Measurements from ENCODE around the gene C19orf53. TPM values are rescaled to one million over a fixed set of nuclear protein-coding genes. Genes with fewer than 3 reads are reported as not detected.
A peak's percentile ranks its signal among the peaks of the same experiment; 100 is the strongest.

The C19orf53 gene
- total and polyA plus RNA-seq, 5 donors from 2014 or later: 61.2 to 244 (median 236) TPM

- no peaks in the 10 kb centered on the region for H3K27me3 Mint-ChIP-seq
- DNase-seq (no peak), ATAC-seq (ENCODE audit: low read depth in 2 of 2) (no peak)
- peaks cover 5% of the 10 kb centered on the region for H3K36me3 Mint-ChIP-seq
- H3K4me1 Mint-ChIP-seq: peaks cover 0 to 3% (median 0%) of the 10 kb centered on the region in 4 donors
- Histone ChIP-seq H3K36me3 (ENCODE audit: control insufficient read depth, insufficient read depth, low read length) (peaks cover 3% of the 10 kb centered on the region), H3K27me3 (ENCODE audit: control insufficient read depth, insufficient read depth, low read length) (no peaks in the 10 kb centered on the region), H3K4me1 (ENCODE audit: control insufficient read depth, insufficient read depth, low read length, poor library complexity, severe bottlenecking) (no peaks in the 10 kb centered on the region), H3K9me3 (ENCODE audit: control insufficient read depth in 2 of 2, low read length in 2 of 2) (no peaks in the 10 kb centered on the region), H3K27ac (ENCODE audit: insufficient read depth, low read length, poor library complexity, severe bottlenecking) (no peak overlapping the region), H3K4me3 (ENCODE audit: low read depth, low read length) (no peak overlapping the region)
- H3K9me3 Mint-ChIP-seq: no peaks in the 10 kb centered on the region
- H3K27ac Mint-ChIP-seq: no peak overlapping the region
- H3K4me3 Mint-ChIP-seq: no peak overlapping the region
Observed at GRCh38 chr19:13814550-13814949, 40.3 kb downstream of the C19orf53 start.

- Histone ChIP-seq H3K36me3 (ENCODE audit: control insufficient read depth, insufficient read depth, low read length) (no peaks in the 10 kb centered on the region), H3K4me3 (ENCODE audit: low read depth, low read length) (no peak overlapping the region), H3K27ac (ENCODE audit: insufficient read depth, low read length, poor library complexity, severe bottlenecking) (no peak overlapping the region), H3K4me1 (ENCODE audit: control insufficient read depth, insufficient read depth, low read length, poor library complexity, severe bottlenecking) (no peaks in the 10 kb centered on the region), H3K9me3 (ENCODE audit: control insufficient read depth in 2 of 2, low read length in 2 of 2) (no peaks in the 10 kb centered on the region), H3K27me3 (ENCODE audit: control insufficient read depth, insufficient read depth, low read length) (no peaks in the 10 kb centered on the region)
- Mint-ChIP-seq H3K4me1 (peaks cover 0 to 3% (median 0%) of the 10 kb centered on the region in 4 donors), H3K36me3 (peaks cover 9% of the 10 kb centered on the region), H3K9me3 (no peaks in the 10 kb centered on the region), H3K27me3 (no peaks in the 10 kb centered on the region), H3K4me3 (no peak overlapping the region), H3K27ac (no peak overlapping the region)
- DNase-seq (no peak), ATAC-seq (ENCODE audit: low read depth in 2 of 2) (peak; percentile 16 to 32)
Observed at GRCh38 chr19:13817018-13817614, 42.9 kb downstream of the C19orf53 start.

DNA sequence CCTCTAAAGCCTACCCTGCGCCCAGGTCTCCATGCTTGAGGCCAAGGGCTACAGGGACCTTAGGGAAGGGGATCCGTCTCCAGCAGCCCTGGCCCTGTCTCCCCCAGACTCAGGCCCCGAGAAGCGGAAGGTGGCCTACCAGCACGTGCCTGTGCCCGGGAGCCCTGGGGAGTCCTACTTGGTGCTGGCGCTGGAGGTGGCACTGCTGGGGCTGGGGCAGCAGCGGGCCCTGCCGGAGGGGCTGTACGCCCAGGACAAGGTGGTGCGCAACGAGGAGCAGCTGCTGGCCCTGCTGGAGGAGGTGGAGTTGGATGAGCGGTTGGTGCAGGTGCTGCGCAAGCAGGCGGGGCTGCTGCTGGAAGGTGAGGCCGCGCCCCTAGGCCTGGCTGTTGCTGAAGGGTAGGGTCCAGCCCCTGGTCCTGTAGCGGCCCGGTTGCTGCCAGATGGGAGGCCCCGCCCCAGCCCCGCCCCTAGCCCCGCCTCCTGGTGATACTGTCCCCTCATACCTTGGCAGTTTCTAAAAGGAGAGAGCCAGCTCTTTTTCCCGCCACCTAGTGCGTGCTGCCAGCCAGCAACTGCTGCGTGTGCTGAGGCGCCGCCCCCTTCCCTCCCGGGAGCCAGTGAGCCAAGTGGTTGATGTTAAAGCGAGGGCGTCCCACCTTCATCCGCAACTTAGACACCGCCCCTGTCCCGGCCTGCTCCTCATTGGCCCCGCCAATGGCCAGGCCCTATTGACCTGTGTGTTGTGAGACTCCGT lies 43.5 kb downstream of the C19orf53 start:
- no peaks in the 10 kb centered on the region for H3K9me3 ChIP-seq (ENCODE audit: control insufficient read depth in 2 of 2, low read length in 2 of 2)
- no peaks in the 10 kb centered on the region for H3K9me3 Mint-ChIP-seq
- DNase-seq (no peak), ATAC-seq (ENCODE audit: low read depth in 2 of 2) (peak; percentile 47 to 52)
- no peaks in the 10 kb centered on the region for H3K27me3 Mint-ChIP-seq
- no peak overlapping the region for H3K4me3 ChIP-seq (ENCODE audit: low read depth, low read length)
- peak overlapping the region in 1 of 3 donors; percentile 5 for H3K27ac Mint-ChIP-seq
- H3K36me3 Mint-ChIP-seq: peaks cover 9% of the 10 kb centered on the region
- no peaks in the 10 kb centered on the region for H3K4me1 ChIP-seq (ENCODE audit: control insufficient read depth, insufficient read depth, low read length, poor library complexity, severe bottlenecking)
- peak overlapping the region in 1 of 4 donors; percentile 19 for H3K4me3 Mint-ChIP-seq
- peaks cover 0 to 3% (median 0%) of the 10 kb centered on the region in 4 donors for H3K4me1 Mint-ChIP-seq
- H3K36me3 ChIP-seq (ENCODE audit: control insufficient read depth, insufficient read depth, low read length): no peaks in the 10 kb centered on the region
- H3K27me3 ChIP-seq (ENCODE audit: control insufficient read depth, insufficient read depth, low read length): no peaks in the 10 kb centered on the region
- H3K27ac ChIP-seq (ENCODE audit: insufficient read depth, low read length, poor library complexity, severe bottlenecking): no peak overlapping the region

- Mint-ChIP-seq H3K27me3 (no peaks in the 10 kb centered on the region), H3K4me1 (peaks cover 0 to 3% (median 0%) of the 10 kb centered on the region in 4 donors), H3K9me3 (no peaks in the 10 kb centered on the region), H3K27ac (no peak overlapping the region), H3K36me3 (peaks cover 14% of the 10 kb centered on the region), H3K4me3 (no peak overlapping the region)
- H3K4me3 ChIP-seq (ENCODE audit: low read depth, low read length): no peak overlapping the region
- no peaks in the 10 kb centered on the region for H3K27me3 ChIP-seq (ENCODE audit: control insufficient read depth, insufficient read depth, low read length)
- no peak overlapping the region for H3K27ac ChIP-seq (ENCODE audit: insufficient read depth, low read length, poor library complexity, severe bottlenecking)
- ATAC-seq (ENCODE audit: low read depth in 2 of 2) (no peak), DNase-seq (no peak)
- no peaks in the 10 kb centered on the region for H3K36me3 ChIP-seq (ENCODE audit: control insufficient read depth, insufficient read depth, low read length)
- no peaks in the 10 kb centered on the region for H3K4me1 ChIP-seq (ENCODE audit: control insufficient read depth, insufficient read depth, low read length, poor library complexity, severe bottlenecking)
- no peaks in the 10 kb centered on the region for H3K9me3 ChIP-seq (ENCODE audit: control insufficient read depth in 2 of 2, low read length in 2 of 2)
Observed at GRCh38 chr19:13819238-13819637, 45.0 kb downstream of the C19orf53 start.

DNA sequence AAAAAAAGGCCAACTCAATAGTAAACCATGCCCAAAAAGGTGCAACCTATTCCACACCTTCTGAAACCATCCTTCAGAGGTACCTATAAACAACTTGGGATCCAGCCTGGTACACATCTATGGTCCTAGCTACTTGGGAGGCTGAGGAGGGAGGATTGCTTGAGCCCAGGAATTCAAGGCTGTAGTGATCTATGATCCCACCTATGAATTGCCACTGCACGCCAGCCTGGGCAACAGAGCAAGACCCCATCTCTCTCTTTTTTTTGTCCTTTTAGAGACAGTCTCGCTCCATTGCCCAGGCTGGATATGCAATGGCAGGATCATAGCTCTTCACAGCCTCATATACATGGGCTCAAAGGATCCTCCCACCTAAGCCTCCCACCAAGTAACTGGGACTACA lies 47.0 kb downstream of the C19orf53 start:
- Mint-ChIP-seq H3K27me3 (no peaks in the 10 kb centered on the region), H3K4me1 (peaks cover 0 to 3% (median 0%) of the 10 kb centered on the region in 4 donors), H3K9me3 (no peaks in the 10 kb centered on the region), H3K27ac (no peak overlapping the region), H3K4me3 (no peak overlapping the region), H3K36me3 (peaks cover 18% of the 10 kb centered on the region)
- H3K36me3 ChIP-seq (ENCODE audit: control insufficient read depth, insufficient read depth, low read length): no peaks in the 10 kb centered on the region
- no peak for DNase-seq
- no peak overlapping the region for H3K27ac ChIP-seq (ENCODE audit: insufficient read depth, low read length, poor library complexity, severe bottlenecking)
- no peaks in the 10 kb centered on the region for H3K9me3 ChIP-seq (ENCODE audit: control insufficient read depth in 2 of 2, low read length in 2 of 2)
- no peaks in the 10 kb centered on the region for H3K27me3 ChIP-seq (ENCODE audit: control insufficient read depth, insufficient read depth, low read length)
- no peaks in the 10 kb centered on the region for H3K4me1 ChIP-seq (ENCODE audit: control insufficient read depth, insufficient read depth, low read length, poor library complexity, severe bottlenecking)
- no peak overlapping the region for H3K4me3 ChIP-seq (ENCODE audit: low read depth, low read length)
- no peak for ATAC-seq (ENCODE audit: low read depth in 2 of 2)

GRCh38 chr19:13823256-13823655 lies 49.0 kb downstream of the C19orf53 start:
- no peaks in the 10 kb centered on the region for H3K4me1 ChIP-seq (ENCODE audit: control insufficient read depth, insufficient read depth, low read length, poor library complexity, severe bottlenecking)
- Mint-ChIP-seq H3K4me1 (peaks cover 0 to 2% (median under 1%) of the 10 kb centered on the region in 4 donors), H3K4me3 (no peak overlapping the region), H3K27me3 (no peaks in the 10 kb centered on the region), H3K36me3 (peaks cover 13% of the 10 kb centered on the region), H3K27ac (no peak overlapping the region), H3K9me3 (no peaks in the 10 kb centered on the region)
- no peaks in the 10 kb centered on the region for H3K36me3 ChIP-seq (ENCODE audit: control insufficient read depth, insufficient read depth, low read length)
- no peak overlapping the region for H3K27ac ChIP-seq (ENCODE audit: insufficient read depth, low read length, poor library complexity, severe bottlenecking)
- H3K9me3 ChIP-seq (ENCODE audit: control insufficient read depth in 2 of 2, low read length in 2 of 2): no peaks in the 10 kb centered on the region
- H3K4me3 ChIP-seq (ENCODE audit: low read depth, low read length): no peak overlapping the region
- DNase-seq (no peak), ATAC-seq (ENCODE audit: low read depth in 2 of 2) (no peak)
- no peaks in the 10 kb centered on the region for H3K27me3 ChIP-seq (ENCODE audit: control insufficient read depth, insufficient read depth, low read length)

DNA sequence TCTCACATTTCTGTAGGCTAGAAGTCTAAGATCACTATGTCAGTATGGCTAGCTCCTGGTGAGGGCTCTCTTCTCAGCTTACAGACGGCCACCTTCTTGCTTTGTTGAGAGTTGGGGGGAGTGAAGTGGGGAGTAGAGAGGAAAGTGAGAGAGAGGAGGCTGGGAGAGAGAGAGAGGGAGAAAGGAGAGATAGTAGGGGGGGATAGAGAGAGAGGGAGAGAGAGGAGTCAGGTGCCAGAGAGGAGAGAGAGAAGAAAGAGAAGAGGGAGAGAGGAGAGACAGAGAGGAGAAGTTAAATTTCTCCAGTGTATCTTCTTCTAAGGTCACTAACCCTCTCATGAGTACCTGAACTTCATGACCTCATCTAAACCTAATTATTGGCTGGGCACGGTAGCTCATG lies 49.6 kb downstream of the C19orf53 start:
- no peak overlapping the region for H3K27ac ChIP-seq (ENCODE audit: insufficient read depth, low read length, poor library complexity, severe bottlenecking)
- Mint-ChIP-seq H3K9me3 (no peaks in the 10 kb centered on the region), H3K36me3 (peaks cover 13% of the 10 kb centered on the region), H3K4me3 (no peak overlapping the region), H3K27me3 (no peaks in the 10 kb centered on the region), H3K4me1 (peaks cover 0 to 2% (median 0%) of the 10 kb centered on the region in 4 donors), H3K27ac (peak overlapping the region in 1 of 3 donors; percentile 82)
- no peak overlapping the region for H3K4me3 ChIP-seq (ENCODE audit: low read depth, low read length)
- no peaks in the 10 kb centered on the region for H3K9me3 ChIP-seq (ENCODE audit: control insufficient read depth in 2 of 2, low read length in 2 of 2)
- no peaks in the 10 kb centered on the region for H3K27me3 ChIP-seq (ENCODE audit: control insufficient read depth, insufficient read depth, low read length)
- ATAC-seq (ENCODE audit: low read depth in 2 of 2) (no peak), DNase-seq (no peak)
- no peaks in the 10 kb centered on the region for H3K4me1 ChIP-seq (ENCODE audit: control insufficient read depth, insufficient read depth, low read length, poor library complexity, severe bottlenecking)
- H3K36me3 ChIP-seq (ENCODE audit: control insufficient read depth, insufficient read depth, low read length): no peaks in the 10 kb centered on the region

GRCh38 chr19:13824703-13825102 lies 50.4 kb downstream of the C19orf53 start:
- no peaks in the 10 kb centered on the region for H3K9me3 ChIP-seq (ENCODE audit: control insufficient read depth in 2 of 2, low read length in 2 of 2)
- ATAC-seq (ENCODE audit: low read depth in 2 of 2) (no peak), DNase-seq (no peak)
- no peaks in the 10 kb centered on the region for H3K27me3 ChIP-seq (ENCODE audit: control insufficient read depth, insufficient read depth, low read length)
- Mint-ChIP-seq H3K36me3 (peaks cover 13% of the 10 kb centered on the region), H3K4me1 (peaks cover 0 to 2% (median 0%) of the 10 kb centered on the region in 4 donors), H3K9me3 (no peaks in the 10 kb centered on the region), H3K27ac (no peak overlapping the region), H3K4me3 (no peak overlapping the region), H3K27me3 (no peaks in the 10 kb centered on the region)
- H3K4me3 ChIP-seq (ENCODE audit: low read depth, low read length): no peak overlapping the region
- H3K4me1 ChIP-seq (ENCODE audit: control insufficient read depth, insufficient read depth, low read length, poor library complexity, severe bottlenecking): no peaks in the 10 kb centered on the region
- H3K27ac ChIP-seq (ENCODE audit: insufficient read depth, low read length, poor library complexity, severe bottlenecking): no peak overlapping the region
- no peaks in the 10 kb centered on the region for H3K36me3 ChIP-seq (ENCODE audit: control insufficient read depth, insufficient read depth, low read length)
